HEK293 (cell line): ENCODE data around the gene EHD1.

Source experiments
- HOXA7 ChIP-seq: sonication (generic); formaldehyde crosslinking; IDR thresholded peaks from 2 replicates; pipeline ENCODE4 v1.8.1; 2022; ENCODE audit warnings: missing genetic modification reagents, borderline replicate concordance
- KLF7 ChIP-seq: fragments of 450-650 bp; formaldehyde crosslinking; IDR thresholded peaks from 2 replicates; pipeline ENCODE4 v1.5.1; 2016; ENCODE audit warnings: missing biosample characterization, missing genetic modification characterization, borderline replicate concordance
- ZBTB1 ChIP-seq: fragments of 450-650 bp; formaldehyde crosslinking; IDR thresholded peaks from 2 replicates; pipeline ENCODE4 v1.5.1; 2016; ENCODE audit warnings: missing biosample characterization, missing genetic modification characterization
- ZNF133 ChIP-seq: fragments of 450-650 bp; formaldehyde crosslinking; IDR thresholded peaks from 2 replicates; pipeline ENCODE4 v1.5.1; 2016; ENCODE audit warnings: missing biosample characterization, missing genetic modification characterization
- ZNF146 ChIP-seq: fragments of 450-650 bp; formaldehyde crosslinking; IDR thresholded peaks from 2 replicates; pipeline ENCODE4 v1.5.1; 2016; ENCODE audit warnings: missing biosample characterization, missing genetic modification characterization
- ZNF274 ChIP-seq, 2 experiments: fragments of 200-500 bp in 1 of 2; fragments of 450-650 bp in 1 of 2; sonication (Bioruptor generic) in 1 of 2; formaldehyde crosslinking in 1 of 2; IDR thresholded peaks; 2 replicates each; pipeline versions ENCODE4 v1.5.1 to v1.6.1; 2014 to 2016; ENCODE audit warnings: borderline replicate concordance in 1 of 2, inconsistent platforms in 1 of 2, low read length in 1 of 2, missing biosample characterization in 1 of 2, missing genetic modification characterization in 1 of 2
- ZNF423 ChIP-seq: fragments of 450-650 bp; formaldehyde crosslinking; IDR thresholded peaks from 2 replicates; pipeline ENCODE4 v1.5.1; 2016; ENCODE audit warnings: missing biosample characterization, missing genetic modification characterization
- ZNF510 ChIP-seq: fragments of 450-650 bp; formaldehyde crosslinking; IDR thresholded peaks from 2 replicates; pipeline ENCODE4 v1.5.1; 2018; ENCODE audit warnings: mild to moderate bottlenecking, missing genetic modification characterization, missing biosample characterization; ENCODE audit not compliant: insufficient replicate concordance
- ZNF658 ChIP-seq: fragments of 450-650 bp; formaldehyde crosslinking; IDR thresholded peaks from 2 replicates; pipeline ENCODE4; 2016; ENCODE audit warnings: missing biosample characterization, missing genetic modification characterization
- ZNF701 ChIP-seq: fragments of 450-650 bp; formaldehyde crosslinking; IDR thresholded peaks from 2 replicates; pipeline ENCODE4 v1.5.1; 2016; ENCODE audit warnings: missing biosample characterization, missing genetic modification characterization
- ZSCAN30 ChIP-seq: fragments of 450-650 bp; IDR thresholded peaks from 2 replicates; pipeline ENCODE4 v1.5.1; 2018; ENCODE audit warnings: missing biosample characterization, mild to moderate bottlenecking, missing genetic modification characterization, moderate library complexity
- TF ChIP-seq, protein P1 (sequence below): fragments of 450-650 bp; formaldehyde crosslinking; IDR thresholded peaks from 2 replicates; pipeline ENCODE4 v1.5.1; 2016; ENCODE audit warnings: missing biosample characterization, missing genetic modification characterization
- TF ChIP-seq, protein P2 (sequence below): fragments of 450-650 bp; formaldehyde crosslinking; IDR thresholded peaks from 2 replicates; pipeline ENCODE4; 2016; ENCODE audit warnings: missing biosample characterization, missing genetic modification characterization

- TF ChIP-seq, protein P1, sequence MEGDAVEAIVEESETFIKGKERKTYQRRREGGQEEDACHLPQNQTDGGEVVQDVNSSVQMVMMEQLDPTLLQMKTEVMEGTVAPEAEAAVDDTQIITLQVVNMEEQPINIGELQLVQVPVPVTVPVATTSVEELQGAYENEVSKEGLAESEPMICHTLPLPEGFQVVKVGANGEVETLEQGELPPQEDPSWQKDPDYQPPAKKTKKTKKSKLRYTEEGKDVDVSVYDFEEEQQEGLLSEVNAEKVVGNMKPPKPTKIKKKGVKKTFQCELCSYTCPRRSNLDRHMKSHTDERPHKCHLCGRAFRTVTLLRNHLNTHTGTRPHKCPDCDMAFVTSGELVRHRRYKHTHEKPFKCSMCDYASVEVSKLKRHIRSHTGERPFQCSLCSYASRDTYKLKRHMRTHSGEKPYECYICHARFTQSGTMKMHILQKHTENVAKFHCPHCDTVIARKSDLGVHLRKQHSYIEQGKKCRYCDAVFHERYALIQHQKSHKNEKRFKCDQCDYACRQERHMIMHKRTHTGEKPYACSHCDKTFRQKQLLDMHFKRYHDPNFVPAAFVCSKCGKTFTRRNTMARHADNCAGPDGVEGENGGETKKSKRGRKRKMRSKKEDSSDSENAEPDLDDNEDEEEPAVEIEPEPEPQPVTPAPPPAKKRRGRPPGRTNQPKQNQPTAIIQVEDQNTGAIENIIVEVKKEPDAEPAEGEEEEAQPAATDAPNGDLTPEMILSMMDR (tag by site-specific recombination), result no peak
- TF ChIP-seq ZNF658 (tag by site-specific recombination) (no peak), ZNF423 (tag by site-specific recombination) (no peak), ZNF146 (no peak), ZNF133 (tag by site-specific recombination) (no peak), KLF7 (tag by site-specific recombination) (no peak), HOXA7 (CRISPR knock-in tag) (no peak), ZSCAN30 (tag by site-specific recombination) (no peak), ZBTB1 (tag by site-specific recombination) (no peak), ZNF701 (no peak), ZNF510 (no peak), ZNF274 (IDR thresholded peaks at IDR 0.05; ENCODE audit: low read length) (no peak), ZNF274 (tag by site-specific recombination; IDR thresholded peaks at IDR 0.05; ENCODE audit: borderline replicate concordance) (no peak)
- TF ChIP-seq, protein P2, sequence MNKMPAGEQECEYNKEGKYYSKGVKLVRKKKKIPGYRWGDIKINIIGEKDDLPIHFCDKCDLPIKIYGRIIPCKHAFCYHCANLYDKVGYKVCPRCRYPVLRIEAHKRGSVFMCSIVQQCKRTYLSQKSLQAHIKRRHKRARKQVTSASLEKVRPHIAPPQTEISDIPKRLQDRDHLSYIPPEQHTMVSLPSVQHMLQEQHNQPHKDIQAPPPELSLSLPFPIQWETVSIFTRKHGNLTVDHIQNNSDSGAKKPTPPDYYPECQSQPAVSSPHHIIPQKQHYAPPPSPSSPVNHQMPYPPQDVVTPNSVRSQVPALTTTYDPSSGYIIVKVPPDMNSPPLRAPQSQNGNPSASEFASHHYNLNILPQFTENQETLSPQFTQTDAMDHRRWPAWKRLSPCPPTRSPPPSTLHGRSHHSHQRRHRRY (tag by site-specific recombination), result no peak
These were observed 17.0 kb downstream of the EHD1 start for GRCh38 chr11:64861227-64861975.
